22Rv1 (cell line): Measurements from ENCODE around the gene HSDL1.
A peak's percentile ranks its signal among the peaks of the same experiment; 100 is the strongest.

Experiments
- H3K27ac ChIP-seq: fragments of 450-650 bp; 2 replicates; pipeline ENCODE4 v1.5.1; 2017
- ZFX ChIP-seq: fragments of 450-650 bp; IDR thresholded peaks from 2 replicates; pipeline ENCODE4 v1.6.1; 2017; ENCODE audit warnings: antibody characterized with exemption, borderline replicate concordance
- TF ChIP-seq, protein P1 (sequence below): fragments of 450-650 bp; IDR thresholded peaks from 2 replicates; pipeline ENCODE4 v1.5.1; 2017; ENCODE audit warnings: mild to moderate bottlenecking

Gene HSDL1

GRCh38 chr16:84138824-84139627, 6.0 kb downstream of the HSDL1 start:
- H3K27ac ChIP-seq: 0 out of 2 replicates have a peak overlapping the region, but pooled peaks have one; percentile 23
- TF ChIP-seq, protein P1, sequence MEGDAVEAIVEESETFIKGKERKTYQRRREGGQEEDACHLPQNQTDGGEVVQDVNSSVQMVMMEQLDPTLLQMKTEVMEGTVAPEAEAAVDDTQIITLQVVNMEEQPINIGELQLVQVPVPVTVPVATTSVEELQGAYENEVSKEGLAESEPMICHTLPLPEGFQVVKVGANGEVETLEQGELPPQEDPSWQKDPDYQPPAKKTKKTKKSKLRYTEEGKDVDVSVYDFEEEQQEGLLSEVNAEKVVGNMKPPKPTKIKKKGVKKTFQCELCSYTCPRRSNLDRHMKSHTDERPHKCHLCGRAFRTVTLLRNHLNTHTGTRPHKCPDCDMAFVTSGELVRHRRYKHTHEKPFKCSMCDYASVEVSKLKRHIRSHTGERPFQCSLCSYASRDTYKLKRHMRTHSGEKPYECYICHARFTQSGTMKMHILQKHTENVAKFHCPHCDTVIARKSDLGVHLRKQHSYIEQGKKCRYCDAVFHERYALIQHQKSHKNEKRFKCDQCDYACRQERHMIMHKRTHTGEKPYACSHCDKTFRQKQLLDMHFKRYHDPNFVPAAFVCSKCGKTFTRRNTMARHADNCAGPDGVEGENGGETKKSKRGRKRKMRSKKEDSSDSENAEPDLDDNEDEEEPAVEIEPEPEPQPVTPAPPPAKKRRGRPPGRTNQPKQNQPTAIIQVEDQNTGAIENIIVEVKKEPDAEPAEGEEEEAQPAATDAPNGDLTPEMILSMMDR: no peak
- TF ChIP-seq ZFX: no peak

GRCh38 chr16:84138500-84138823, 6.5 kb downstream of the HSDL1 start:
- H3K27ac ChIP-seq: 0 out of 2 replicates have a peak overlapping the region, but pooled peaks have one; percentile 23
- TF ChIP-seq, protein P1: no peak
- no peak for TF ChIP-seq ZFX

DNA sequence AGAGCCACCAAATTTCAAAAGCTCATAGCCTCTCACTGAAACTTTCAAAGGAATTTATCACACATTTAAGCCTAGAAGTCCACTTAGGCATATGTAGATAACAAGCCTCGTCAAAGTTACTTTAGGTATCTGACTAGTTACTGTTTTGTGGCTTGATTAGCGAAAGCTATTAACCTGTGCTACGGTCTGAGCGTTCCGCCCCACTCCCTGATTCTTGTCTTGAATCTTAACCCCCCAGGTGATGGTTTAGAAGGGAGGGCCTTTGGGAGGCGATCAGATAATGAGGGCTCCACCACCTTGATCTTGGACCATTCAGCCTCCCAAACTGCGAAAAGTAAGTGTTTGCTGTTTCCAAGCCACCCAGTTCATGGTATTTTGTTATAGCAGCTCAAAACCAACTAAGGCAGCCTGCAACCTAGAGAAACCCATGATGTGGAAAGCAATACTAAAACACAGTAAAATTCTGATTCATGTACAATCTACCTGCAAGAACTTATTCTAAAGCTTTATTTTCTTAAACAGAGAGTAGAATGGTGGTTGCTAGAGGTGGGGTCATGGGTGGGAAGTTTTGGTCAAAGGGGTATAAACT, 7.1 kb downstream of the HSDL1 start:
- H3K27ac ChIP-seq: no peak overlapping the region
- TF ChIP-seq, protein P1: no peak
- TF ChIP-seq ZFX: no peak

GRCh38 chr16:84137287-84137686, 7.7 kb downstream of the HSDL1 start:
- TF ChIP-seq, protein P1: no peak
- TF ChIP-seq ZFX: no peak
- no peak overlapping the region for H3K27ac ChIP-seq

DNA sequence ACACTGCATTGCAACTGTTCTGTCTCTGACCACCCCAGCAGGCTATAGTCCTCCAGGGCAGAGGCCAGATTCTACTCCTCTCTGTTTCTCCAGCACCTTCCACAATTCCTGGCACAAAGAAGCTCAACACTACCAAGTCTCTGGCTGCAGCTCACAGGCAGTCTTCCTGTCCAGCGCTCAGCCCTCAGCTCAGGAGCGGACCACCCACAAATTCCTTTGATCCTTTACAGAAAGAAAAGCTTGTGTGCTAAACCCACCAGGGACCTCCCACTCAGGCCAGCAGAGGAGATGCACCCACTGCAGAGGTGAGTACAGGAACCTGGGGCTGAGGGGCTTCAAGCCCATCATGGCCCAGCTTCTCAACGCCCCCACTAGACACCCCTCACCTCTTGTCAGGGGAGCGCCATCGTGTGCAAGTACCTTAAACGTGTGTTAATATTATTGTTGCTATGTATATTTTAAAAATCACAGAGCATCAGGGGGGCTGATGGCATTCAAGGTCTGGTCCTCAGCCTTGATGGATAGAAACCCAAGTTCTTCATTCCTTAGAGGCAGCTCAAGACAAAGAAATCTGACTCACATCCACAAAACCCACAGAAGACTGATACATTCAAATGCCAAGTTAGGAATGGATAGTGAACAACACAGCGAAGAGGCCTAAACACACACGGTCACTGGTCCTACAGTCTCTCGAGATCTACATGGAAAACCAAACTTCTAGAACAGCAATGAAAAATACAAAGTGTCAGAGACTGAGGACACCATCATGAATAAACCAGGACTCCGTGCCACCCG, 8.4 kb downstream of the HSDL1 start:
- H3K27ac ChIP-seq: no peak overlapping the region
- TF ChIP-seq ZFX: no peak
- TF ChIP-seq, protein P1: no peak

- no peak overlapping the region for H3K27ac ChIP-seq
These were observed 12.3 kb downstream of the HSDL1 start for GRCh38 chr16:84132527-84133285.

More at GRCh38 chr16:84132527-84133285, 12.3 kb downstream of the HSDL1 start:
- no peak for TF ChIP-seq ZFX
- TF ChIP-seq, protein P1: no peak
